Neural cell (in vitro differentiated cells): ENCODE data around the gene SLC22A5.

Source experiments
- CTCF ChIP-seq: fragments of 450-650 bp; IDR thresholded peaks from 2 replicates; pipeline ENCODE4 v1.5.1; 2014; ENCODE audit warnings: antibody characterized with exemption, mild to moderate bottlenecking, moderate library complexity; ENCODE audit not compliant: poor library complexity, severe bottlenecking
- EZH2 ChIP-seq: fragments of 200-600, 300-800 bp; shearing (Covaris generic), sonication (generic); IDR thresholded peaks from 2 replicates; pipeline ENCODE4 v1.6.1; 2014; ENCODE audit warnings: antibody characterized with exemption, low read length, borderline replicate concordance, mild to moderate bottlenecking; ENCODE audit not compliant: insufficient read depth, poor library complexity, severe bottlenecking
- POLR2AphosphoS5 ChIP-seq: IDR thresholded peaks from 2 replicates; pipeline ENCODE4 v1.6.1; 2012
- TAF1 ChIP-seq: IDR thresholded peaks from 2 replicates; pipeline ENCODE4 v1.6.1; 2012; ENCODE audit warnings: low read depth

- no peak for TF ChIP-seq CTCF
- no peak for TF ChIP-seq POLR2AphosphoS5
- TF ChIP-seq TAF1: no peak
- no peak for TF ChIP-seq EZH2
These were observed 70.1 kb downstream of the SLC22A5 start for GRCh38 chr5:132439521-132440089.
